Inflammatory macrophage treated with lipopolysaccharide for 1 hour (primary cell): ENCODE results near the gene NTN3.

ENCODE experiments used
- DNase-seq, 2 donors: peaks; one replicate each; pipeline ENCODE4 v3.0.0-alpha.2; 2020 to 2022

Gene NTN3

DNA sequence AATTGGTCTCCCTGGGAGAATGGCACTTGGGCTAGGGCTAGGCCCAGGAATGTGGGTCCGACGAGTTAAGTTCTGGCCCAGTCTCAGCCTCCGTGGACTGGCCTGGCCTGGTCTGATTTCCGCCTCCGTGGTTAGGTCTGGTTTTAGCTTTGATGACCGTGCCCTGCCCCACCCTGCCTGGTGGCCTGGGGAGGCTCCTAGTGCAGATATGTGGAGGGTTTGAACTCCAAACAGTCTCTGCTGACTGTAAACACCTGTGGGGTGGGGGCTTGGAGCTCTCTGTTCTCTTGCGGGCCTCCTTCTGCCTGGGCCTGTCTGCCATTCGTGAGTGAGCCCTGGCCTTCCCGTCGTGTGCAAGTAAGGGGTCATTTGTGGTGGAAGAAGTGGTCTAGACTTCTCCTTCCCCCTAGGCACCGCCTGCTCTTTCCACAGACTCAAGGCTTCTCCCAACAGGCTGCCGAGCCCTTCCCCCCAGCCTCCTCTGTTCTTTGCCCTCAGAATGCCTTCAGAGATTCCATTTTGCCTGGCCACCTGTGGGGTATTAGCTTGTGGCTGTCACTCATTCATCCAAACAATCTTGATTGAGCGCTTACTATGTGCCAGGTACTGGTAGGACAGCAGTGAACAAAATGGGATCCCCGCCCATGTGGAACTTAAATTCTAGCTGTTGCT, 44.2 kb downstream of the NTN3 start:
- peak in 1 of 2 donors; percentile 44 for DNase-seq

DNA sequence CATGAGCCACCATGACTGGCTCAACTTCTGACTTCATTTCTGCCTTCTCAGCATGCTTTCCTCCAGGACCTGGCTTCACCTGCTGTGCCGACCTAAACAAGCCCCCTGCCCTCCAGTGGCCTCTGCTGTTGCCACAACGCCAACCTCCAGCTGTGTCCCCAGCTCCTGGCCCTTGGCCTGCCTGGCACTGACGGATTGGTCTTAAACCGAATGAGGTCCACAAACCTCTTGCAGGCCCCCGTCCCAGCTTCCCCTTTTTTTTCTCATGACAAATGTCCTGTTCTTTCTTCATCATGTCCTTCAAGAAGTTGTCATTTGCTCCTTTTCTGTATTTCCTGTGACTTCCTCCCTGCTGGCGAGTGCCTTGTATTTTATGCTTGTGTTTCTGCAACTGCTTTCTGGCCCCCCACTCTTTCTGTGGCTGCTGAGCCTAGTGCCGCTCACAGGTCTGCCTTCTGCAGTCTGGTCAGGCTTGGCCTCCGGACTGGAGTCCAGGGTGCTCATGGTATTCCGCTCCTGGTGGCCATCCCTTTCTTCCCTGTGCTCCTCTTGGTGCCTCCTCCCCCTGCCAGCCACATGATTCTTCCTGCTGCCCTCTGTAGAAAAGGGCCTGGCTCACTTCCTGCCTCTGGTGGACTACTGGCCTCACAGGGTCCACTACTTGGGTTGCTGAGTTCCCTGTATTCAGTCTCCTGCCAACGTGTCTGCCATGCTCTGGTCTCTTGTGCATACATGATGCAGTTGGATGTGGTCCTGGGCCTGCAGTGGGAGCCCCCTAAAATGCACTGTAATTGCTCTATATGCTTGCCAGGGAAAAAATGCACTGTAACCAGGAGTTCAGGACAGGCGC, 45.5 kb downstream of the NTN3 start:
- DNase-seq = peak; percentile 72

DNA sequence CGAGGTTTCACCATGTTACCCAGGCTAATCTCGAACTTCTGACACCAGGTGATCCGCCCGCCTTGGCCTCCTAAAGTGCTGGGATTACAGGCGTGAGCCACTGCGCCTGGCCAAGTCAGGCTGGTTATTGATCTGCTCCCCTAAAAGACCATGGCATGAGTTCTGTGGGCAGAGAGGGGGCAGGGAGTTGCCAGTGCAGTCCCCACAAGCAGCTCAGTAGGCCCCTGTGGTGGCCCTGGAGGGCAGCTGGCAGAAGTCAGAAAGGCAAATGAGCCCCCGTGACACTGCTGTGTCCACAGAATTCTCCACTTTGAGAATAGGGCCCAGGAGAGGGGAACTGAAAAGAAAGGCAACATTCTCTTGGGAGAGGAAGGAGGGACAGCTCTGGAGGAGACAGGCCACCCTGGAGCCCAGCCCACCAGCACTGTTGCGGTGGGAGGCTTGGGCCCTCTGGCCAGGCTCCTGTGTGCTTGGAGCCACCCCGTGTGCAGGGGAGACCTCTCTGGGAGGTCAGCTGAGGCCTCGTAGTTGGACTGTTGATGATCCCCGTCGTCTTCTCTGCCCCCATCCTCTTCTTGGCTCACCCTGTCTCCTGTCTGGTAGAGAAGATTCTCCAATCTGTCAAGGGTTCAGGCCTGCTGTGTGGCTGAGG, 47.0 kb downstream of the NTN3 start:
- DNase-seq = no peak

DNA sequence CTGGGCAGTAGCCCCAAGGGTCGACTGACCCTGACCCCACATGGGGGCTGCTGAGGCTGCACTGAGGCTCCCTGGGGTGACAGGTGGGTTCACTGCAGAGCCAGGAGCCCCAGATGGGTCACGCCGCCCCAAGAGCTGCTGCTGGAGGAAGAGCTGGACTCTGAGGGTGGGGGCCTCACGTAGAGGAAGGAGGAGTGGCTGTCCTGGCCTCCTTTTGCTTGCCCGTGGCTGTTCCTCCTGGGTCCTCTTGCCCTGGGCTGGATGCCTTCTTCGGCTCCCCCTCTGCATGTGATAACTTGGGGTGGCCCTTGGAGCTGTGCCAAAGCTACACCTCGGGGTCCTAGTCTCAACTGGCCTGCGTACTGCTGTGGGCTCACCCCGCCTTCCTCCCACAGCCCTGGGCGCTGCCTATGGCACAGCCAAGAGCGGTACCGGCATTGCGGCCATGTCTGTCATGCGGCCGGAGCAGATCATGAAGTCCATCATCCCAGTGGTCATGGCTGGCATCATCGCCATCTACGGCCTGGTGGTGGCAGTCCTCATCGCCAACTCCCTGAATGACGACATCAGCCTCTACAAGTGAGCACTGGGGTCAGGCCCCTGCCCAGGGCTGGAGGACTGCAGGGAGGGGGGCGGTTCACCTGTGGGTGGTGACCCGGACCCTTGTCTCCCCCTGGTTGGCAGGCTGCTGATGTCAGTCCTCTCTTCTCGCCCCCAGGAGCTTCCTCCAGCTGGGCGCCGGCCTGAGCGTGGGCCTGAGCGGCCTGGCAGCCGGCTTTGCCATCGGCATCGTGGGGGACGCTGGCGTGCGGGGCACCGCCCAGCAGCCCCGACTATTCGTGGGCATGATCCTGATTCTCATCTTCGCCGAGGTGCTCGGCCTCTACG, 48.0 kb downstream of the NTN3 start:
- DNase-seq = no peak

- DNase-seq = no peak
Measured at GRCh38 chr16:2519711-2520080, 48.6 kb downstream of the NTN3 start.

DNA sequence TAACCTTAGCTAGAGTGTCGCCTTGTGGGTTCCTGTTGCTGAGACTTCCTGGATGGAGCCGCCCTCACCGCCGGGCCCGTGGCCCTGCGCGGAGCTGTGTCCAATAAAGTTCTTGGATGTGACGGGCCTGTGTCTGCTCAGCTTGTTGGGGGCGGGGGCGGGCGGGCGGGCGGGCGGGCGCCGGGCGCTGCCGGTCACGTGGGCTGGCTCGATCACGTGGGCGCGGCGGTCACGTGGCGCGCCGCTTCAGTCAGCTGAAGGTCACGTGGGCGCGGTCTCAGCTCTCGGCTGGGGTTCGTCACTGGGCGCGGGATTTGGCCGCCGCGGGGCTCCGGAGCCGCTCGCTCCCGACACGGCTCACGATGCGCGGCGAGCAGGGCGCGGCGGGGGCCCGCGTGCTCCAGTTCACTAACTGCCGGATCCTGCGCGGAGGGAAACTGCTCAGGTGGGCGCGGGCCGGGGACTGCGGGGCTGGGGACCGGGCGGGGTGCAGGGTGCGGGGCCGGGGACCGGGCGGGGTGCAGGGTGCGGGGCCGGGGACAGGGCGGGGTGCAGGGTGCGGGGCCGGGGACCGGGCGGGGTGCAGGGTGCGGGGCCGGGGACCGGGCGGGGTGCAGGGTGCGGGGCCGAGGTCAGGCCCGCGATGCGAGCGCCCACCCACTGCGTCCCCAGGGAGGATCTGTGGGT, 49.1 kb downstream of the NTN3 start, which contains the start of gene AMDHD2:
TSS of gene AMDHD2 (plus strand) at position 275 of the 687 bp plus-strand sequence. CDS start at position 363, 88 bp downstream.
- peak; percentile 82 to 87 for DNase-seq

- DNase-seq = no peak
Measured at GRCh38 chr16:2520784-2521531, 49.9 kb downstream of the NTN3 start.
